Measurements from ENCODE around the gene MT1HL1.

DNA sequence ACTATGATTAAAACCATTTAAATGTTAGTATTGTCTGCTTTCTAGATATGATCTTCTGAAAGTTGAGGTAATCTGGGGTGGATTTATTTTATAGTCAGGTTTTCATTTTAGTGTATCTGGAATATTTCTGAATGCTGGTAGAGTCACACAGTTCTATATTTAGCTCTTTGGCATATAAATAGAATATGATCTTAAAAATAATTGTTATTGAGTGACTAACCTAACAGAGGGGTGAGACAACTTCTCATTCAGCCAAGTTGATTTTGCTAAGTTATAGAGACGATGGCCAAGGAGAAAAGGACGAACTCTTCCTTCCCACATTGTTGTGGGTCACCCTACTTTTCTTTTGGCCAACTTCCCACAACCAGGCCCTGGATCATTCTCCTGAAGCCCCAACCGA, 7.2 kb upstream of the MT1HL1 start:
- TF ChIP-seq SUZ12 (IDR thresholded peaks at IDR 0.05; ENCODE audit: extremely low read depth, insufficient read depth, insufficient read length), result no peak
- TF ChIP-seq ZNF274 (IDR thresholded peaks at IDR 0.05; ENCODE audit: low read depth, low read length), result no peak

Measured in NT2/D1 (cell line).